ENCODE data around the gene HCN2.
A peak's percentile ranks its signal among the peaks of the same experiment; 100 is the strongest.

HCN2 gene

GRCh38 chr19:558770-559439, 30.8 kb upstream of the HCN2 start:
- H3K36me3 Mint-ChIP-seq (ENCODE audit: insufficient read depth) = peaks cover 5% of the 10 kb centered on the region
- ATAC-seq (replicated peaks) = no peak
- DNase-seq = no peak
- H3K4me1 Mint-ChIP-seq (ENCODE audit: low read depth in 2 of 2) = no peaks in the 10 kb centered on the region
- H3K4me3 Mint-ChIP-seq = no peak overlapping the region
- H3K27ac Mint-ChIP-seq = no peak overlapping the region
- H3K27me3 Mint-ChIP-seq = no peaks in the 10 kb centered on the region
- H3K9me3 Mint-ChIP-seq = no peaks in the 10 kb centered on the region

GRCh38 chr19:560121-560520, 29.6 kb upstream of the HCN2 start:
- ATAC-seq (replicated peaks) (no peak), DNase-seq (no peak)
- H3K9me3 Mint-ChIP-seq = no peaks in the 10 kb centered on the region
- peaks cover 5% of the 10 kb centered on the region for H3K36me3 Mint-ChIP-seq (ENCODE audit: insufficient read depth)
- no peak overlapping the region for H3K27ac Mint-ChIP-seq
- H3K27me3 Mint-ChIP-seq = no peaks in the 10 kb centered on the region
- H3K4me3 Mint-ChIP-seq = no peak overlapping the region
- no peaks in the 10 kb centered on the region for H3K4me1 Mint-ChIP-seq (ENCODE audit: low read depth in 2 of 2)

GRCh38 chr19:566403-566802, 23.3 kb upstream of the HCN2 start:
- H3K36me3 Mint-ChIP-seq (ENCODE audit: insufficient read depth) = peaks cover 29% of the 10 kb centered on the region
- H3K9me3 Mint-ChIP-seq = no peaks in the 10 kb centered on the region
- ATAC-seq (replicated peaks) (no peak), DNase-seq (no peak)
- no peaks in the 10 kb centered on the region for H3K27me3 Mint-ChIP-seq
- no peak overlapping the region for H3K27ac Mint-ChIP-seq
- peaks cover 6 to 7% of the 10 kb centered on the region in 2 donors for H3K4me1 Mint-ChIP-seq (ENCODE audit: low read depth in 2 of 2)
- no peak overlapping the region for H3K4me3 Mint-ChIP-seq

GRCh38 chr19:566844-567243, 22.8 kb upstream of the HCN2 start:
- H3K27me3 Mint-ChIP-seq = no peaks in the 10 kb centered on the region
- peaks cover 8 to 9% of the 10 kb centered on the region in 2 donors for H3K4me1 Mint-ChIP-seq (ENCODE audit: low read depth in 2 of 2)
- no peaks in the 10 kb centered on the region for H3K9me3 Mint-ChIP-seq
- no peak overlapping the region for H3K27ac Mint-ChIP-seq
- ATAC-seq (replicated peaks) (no peak), DNase-seq (no peak)
- peaks cover 32% of the 10 kb centered on the region for H3K36me3 Mint-ChIP-seq (ENCODE audit: insufficient read depth)
- H3K4me3 Mint-ChIP-seq = no peak overlapping the region

GRCh38 chr19:567296-567900, 22.3 kb upstream of the HCN2 start:
- peaks cover 35% of the 10 kb centered on the region for H3K36me3 Mint-ChIP-seq (ENCODE audit: insufficient read depth)
- DNase-seq (no peak), ATAC-seq (replicated peaks) (no peak)
- no peaks in the 10 kb centered on the region for H3K27me3 Mint-ChIP-seq
- H3K4me1 Mint-ChIP-seq (ENCODE audit: low read depth in 2 of 2) = peaks cover 10 to 14% of the 10 kb centered on the region in 2 donors
- H3K27ac Mint-ChIP-seq = no peak overlapping the region
- no peak overlapping the region for H3K4me3 Mint-ChIP-seq
- H3K9me3 Mint-ChIP-seq = no peaks in the 10 kb centered on the region

- DNase-seq (peak in 1 of 3 experiments; percentile 29), ATAC-seq (replicated peaks) (no peak)
- Mint-ChIP-seq H3K27ac (peak overlapping the region; percentile 53 to 68), H3K4me3 (peak overlapping the region; percentile 49 to 51), H3K4me1 (ENCODE audit: low read depth in 2 of 2) (peaks cover 27 to 30% of the 10 kb centered on the region in 2 donors), H3K27me3 (no peaks in the 10 kb centered on the region), H3K36me3 (ENCODE audit: insufficient read depth) (peaks cover 34% of the 10 kb centered on the region), H3K9me3 (no peaks in the 10 kb centered on the region)
These were observed 19.4 kb upstream of the HCN2 start for GRCh38 chr19:570251-570686.

- Mint-ChIP-seq H3K27me3 (no peaks in the 10 kb centered on the region), H3K9me3 (no peaks in the 10 kb centered on the region), H3K4me1 (ENCODE audit: low read depth in 2 of 2) (peaks cover 30% of the 10 kb centered on the region in 2 donors), H3K4me3 (peak overlapping the region; percentile 92), H3K27ac (peak overlapping the region; percentile 92), H3K36me3 (ENCODE audit: insufficient read depth) (peaks cover 34% of the 10 kb centered on the region)
- ATAC-seq (replicated peaks) (peak; percentile 25), DNase-seq (peak; percentile 46 to 62 (median 49))
These were observed 18.6 kb upstream of the HCN2 start for GRCh38 chr19:570937-571565.

GRCh38 chr19:571566-571974, 18.1 kb upstream of the HCN2 start:
- Mint-ChIP-seq H3K9me3 (no peaks in the 10 kb centered on the region), H3K4me3 (peak overlapping the region; percentile 92), H3K4me1 (ENCODE audit: low read depth in 2 of 2) (peaks cover 30 to 35% of the 10 kb centered on the region in 2 donors), H3K27me3 (no peaks in the 10 kb centered on the region), H3K36me3 (ENCODE audit: insufficient read depth) (peaks cover 38% of the 10 kb centered on the region), H3K27ac (peak overlapping the region; percentile 92)
- ATAC-seq (replicated peaks) = peak; percentile 1
- DNase-seq = no peak

- ATAC-seq (replicated peaks) (peak; percentile 85), DNase-seq (peak; percentile 96 to 98 (median 98))
- Mint-ChIP-seq H3K4me3 (peak within 1 kb of the TSS; percentile 92), H3K27me3 (no peaks in the 10 kb centered on the region), H3K9me3 (no peaks in the 10 kb centered on the region), H3K27ac (peak within 1 kb of the TSS; percentile 92), H3K4me1 (ENCODE audit: low read depth in 2 of 2) (peaks cover 30 to 38% of the 10 kb centered on the region in 2 donors), H3K36me3 (ENCODE audit: insufficient read depth) (peaks cover 38% of the 10 kb centered on the region)
These were observed 17.4 kb upstream of the HCN2 start, which contains the start of gene BSG for GRCh38 chr19:572140-572742. BSG (plus strand) TSS chr19:572596; CDS start chr19:572635, 39 bp downstream.

- no peaks in the 10 kb centered on the region for H3K9me3 Mint-ChIP-seq
- H3K27me3 Mint-ChIP-seq = no peaks in the 10 kb centered on the region
- DNase-seq (no peak), ATAC-seq (replicated peaks) (no peak)
- peaks cover 38% of the 10 kb centered on the region for H3K36me3 Mint-ChIP-seq (ENCODE audit: insufficient read depth)
- peak overlapping the region; percentile 92 for H3K27ac Mint-ChIP-seq
- peak overlapping the region; percentile 92 for H3K4me3 Mint-ChIP-seq
- H3K4me1 Mint-ChIP-seq (ENCODE audit: low read depth in 2 of 2) = peaks cover 30 to 40% of the 10 kb centered on the region in 2 donors
These were observed 16.8 kb upstream of the HCN2 start for GRCh38 chr19:572743-573518.

- peak overlapping the region; percentile 85 to 92 for H3K27ac Mint-ChIP-seq
- H3K9me3 Mint-ChIP-seq = no peaks in the 10 kb centered on the region
- peak overlapping the region; percentile 92 for H3K4me3 Mint-ChIP-seq
- peaks cover 33 to 40% of the 10 kb centered on the region in 2 donors for H3K4me1 Mint-ChIP-seq (ENCODE audit: low read depth in 2 of 2)
- DNase-seq (no peak), ATAC-seq (replicated peaks) (no peak)
- peaks cover 37% of the 10 kb centered on the region for H3K36me3 Mint-ChIP-seq (ENCODE audit: insufficient read depth)
- no peaks in the 10 kb centered on the region for H3K27me3 Mint-ChIP-seq
These were observed 16.2 kb upstream of the HCN2 start for GRCh38 chr19:573519-573825.

- Mint-ChIP-seq H3K4me3 (peak overlapping the region; percentile 92), H3K4me1 (ENCODE audit: low read depth in 2 of 2) (peaks cover 34 to 40% of the 10 kb centered on the region in 2 donors), H3K27me3 (no peaks in the 10 kb centered on the region), H3K36me3 (ENCODE audit: insufficient read depth) (peaks cover 37% of the 10 kb centered on the region), H3K27ac (peak overlapping the region; percentile 28 to 41), H3K9me3 (no peaks in the 10 kb centered on the region)
- DNase-seq (no peak), ATAC-seq (replicated peaks) (no peak)
These were observed 14.8 kb upstream of the HCN2 start for GRCh38 chr19:574658-575526.

Measured in effector memory CD8-positive, alpha-beta T cell (primary cell).